ENCODE measurements around the gene FGF4.

Gene FGF4

GRCh38 chr11:69721106-69721505, 54.0 kb downstream of the FGF4 start:
- DNase-seq: no peak
